ENCODE results near the gene ZG16B. TPM values are rescaled to one million over a fixed set of nuclear protein-coding genes. Genes with fewer than 3 reads are reported as not detected.

The ZG16B gene
- total RNA-seq, 1 donor from 2014 or later, result not detected

DNA sequence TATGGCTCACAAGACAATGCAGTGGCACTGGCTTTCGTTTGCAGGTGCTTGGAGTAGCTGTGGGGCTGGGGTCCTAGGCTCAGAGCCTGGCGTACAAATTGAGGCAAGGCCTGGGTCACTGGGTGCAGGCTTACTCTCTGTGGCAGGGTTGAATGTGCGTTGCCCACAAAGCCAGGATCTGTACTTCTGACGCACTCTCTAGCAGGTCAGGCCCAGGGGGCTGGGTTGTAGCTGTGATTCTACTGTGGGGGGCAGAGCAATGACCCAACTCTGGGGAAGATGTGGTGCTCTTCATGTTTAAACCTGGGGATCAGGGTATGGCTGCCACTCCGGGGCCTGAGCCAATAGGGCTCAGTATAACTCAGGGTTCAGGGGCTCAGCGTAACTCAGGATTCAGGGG is 19.5 kb upstream of the ZG16B start:
- Mint-ChIP-seq H3K27me3 (ENCODE audit: insufficient read depth, low read depth) (peaks cover 7% of the 10 kb centered on the region), H3K27ac (no peak overlapping the region), H3K36me3 (no peaks in the 10 kb centered on the region), H3K9me3 (peaks cover 12% of the 10 kb centered on the region), H3K4me3 (peak overlapping the region; percentile 43), H3K4me1 (peaks cover 3% of the 10 kb centered on the region)
- H3K79me2 ChIP-seq (ENCODE audit: low read depth), result no peaks in the 10 kb centered on the region
- no peak overlapping the region for H3K9ac ChIP-seq
- TF ChIP-seq EZH2phosphoT487 (IDR thresholded peaks at IDR 0.05), result no peak
- TF ChIP-seq, protein P1, sequence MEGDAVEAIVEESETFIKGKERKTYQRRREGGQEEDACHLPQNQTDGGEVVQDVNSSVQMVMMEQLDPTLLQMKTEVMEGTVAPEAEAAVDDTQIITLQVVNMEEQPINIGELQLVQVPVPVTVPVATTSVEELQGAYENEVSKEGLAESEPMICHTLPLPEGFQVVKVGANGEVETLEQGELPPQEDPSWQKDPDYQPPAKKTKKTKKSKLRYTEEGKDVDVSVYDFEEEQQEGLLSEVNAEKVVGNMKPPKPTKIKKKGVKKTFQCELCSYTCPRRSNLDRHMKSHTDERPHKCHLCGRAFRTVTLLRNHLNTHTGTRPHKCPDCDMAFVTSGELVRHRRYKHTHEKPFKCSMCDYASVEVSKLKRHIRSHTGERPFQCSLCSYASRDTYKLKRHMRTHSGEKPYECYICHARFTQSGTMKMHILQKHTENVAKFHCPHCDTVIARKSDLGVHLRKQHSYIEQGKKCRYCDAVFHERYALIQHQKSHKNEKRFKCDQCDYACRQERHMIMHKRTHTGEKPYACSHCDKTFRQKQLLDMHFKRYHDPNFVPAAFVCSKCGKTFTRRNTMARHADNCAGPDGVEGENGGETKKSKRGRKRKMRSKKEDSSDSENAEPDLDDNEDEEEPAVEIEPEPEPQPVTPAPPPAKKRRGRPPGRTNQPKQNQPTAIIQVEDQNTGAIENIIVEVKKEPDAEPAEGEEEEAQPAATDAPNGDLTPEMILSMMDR (IDR thresholded peaks at IDR 0.05), result no peak
- TF ChIP-seq EZH2 (IDR thresholded peaks at IDR 0.05), result no peak
- no peak overlapping the region for H3K27ac ChIP-seq
- DNase-seq (ENCODE audit: low spot score), result no peak
- H3K4me3 ChIP-seq, result no peak overlapping the region
- no peaks in the 10 kb centered on the region for H3K4me1 ChIP-seq
- no peaks in the 10 kb centered on the region for H4K20me1 ChIP-seq (ENCODE audit: low read depth)
- no peaks in the 10 kb centered on the region for H3F3A ChIP-seq (ENCODE audit: low read depth)
- H2AFZ ChIP-seq (replicated peaks), result no peak overlapping the region
- no peaks in the 10 kb centered on the region for H3K36me3 ChIP-seq
- no peaks in the 10 kb centered on the region for H3K27me3 ChIP-seq
- no peaks in the 10 kb centered on the region for H3K9me3 ChIP-seq (ENCODE audit: low read depth)
- no peak overlapping the region for H3K4me2 ChIP-seq

- H3K27ac Mint-ChIP-seq, result no peak overlapping the region
- H3K9me3 Mint-ChIP-seq, result peaks cover 6% of the 10 kb centered on the region
- H3K4me1 ChIP-seq, result no peaks in the 10 kb centered on the region
- no peaks in the 10 kb centered on the region for H3K79me2 ChIP-seq (ENCODE audit: low read depth)
- H3K27ac ChIP-seq, result no peak overlapping the region
- peaks cover 6% of the 10 kb centered on the region for H3K4me1 Mint-ChIP-seq
- no peaks in the 10 kb centered on the region for H4K20me1 ChIP-seq (ENCODE audit: low read depth)
- H3K36me3 Mint-ChIP-seq, result no peaks in the 10 kb centered on the region
- peaks cover 9% of the 10 kb centered on the region for H3K27me3 Mint-ChIP-seq (ENCODE audit: insufficient read depth, low read depth)
- no peaks in the 10 kb centered on the region for H3F3A ChIP-seq (ENCODE audit: low read depth)
- TF ChIP-seq EZH2 (IDR thresholded peaks at IDR 0.05) (no peak), EZH2phosphoT487 (IDR thresholded peaks at IDR 0.05) (no peak)
- TF ChIP-seq, protein P1 (IDR thresholded peaks at IDR 0.05), result no peak
- no peak overlapping the region for H3K4me3 ChIP-seq
- no peaks in the 10 kb centered on the region for H3K9me3 ChIP-seq (ENCODE audit: low read depth)
- no peaks in the 10 kb centered on the region for H3K36me3 ChIP-seq
- no peak for DNase-seq (ENCODE audit: low spot score)
- H3K27me3 ChIP-seq, result no peaks in the 10 kb centered on the region
- H2AFZ ChIP-seq (replicated peaks), result no peak overlapping the region
- no peak overlapping the region for H3K4me3 Mint-ChIP-seq
- H3K4me2 ChIP-seq, result no peak overlapping the region
- H3K9ac ChIP-seq, result no peak overlapping the region
Measured at GRCh38 chr16:2811703-2812471, 18.2 kb upstream of the ZG16B start.

DNA sequence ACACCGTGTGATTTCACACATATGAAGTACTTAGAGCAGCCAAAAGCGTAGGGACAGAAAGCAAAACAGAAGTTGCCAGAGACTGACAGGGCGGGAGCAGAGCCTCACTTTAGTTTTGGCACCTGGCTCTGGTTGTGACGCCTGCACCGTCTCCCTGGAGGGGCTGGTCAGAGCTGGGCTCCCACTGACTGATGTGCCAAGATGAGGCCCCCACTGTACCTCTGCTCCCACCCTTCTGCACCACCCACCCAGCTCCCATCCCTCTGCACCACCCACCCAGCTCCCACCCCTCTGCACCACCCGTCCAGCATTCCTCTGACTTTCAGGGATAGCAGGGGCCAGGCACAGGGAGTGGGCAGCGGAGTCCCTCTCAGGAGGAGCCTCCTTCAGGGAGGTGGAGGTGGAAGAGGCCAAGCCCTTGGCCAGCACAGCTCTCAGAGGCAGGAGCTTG is 16.3 kb upstream of the ZG16B start:
- Mint-ChIP-seq H3K4me3 (no peak overlapping the region), H3K27me3 (ENCODE audit: insufficient read depth, low read depth) (peaks cover 9% of the 10 kb centered on the region), H3K27ac (no peak overlapping the region), H3K36me3 (no peaks in the 10 kb centered on the region), H3K9me3 (peaks cover 2% of the 10 kb centered on the region), H3K4me1 (peaks cover 6% of the 10 kb centered on the region)
- Histone ChIP-seq H4K20me1 (ENCODE audit: low read depth) (no peaks in the 10 kb centered on the region), H3K4me3 (no peak overlapping the region), H3K79me2 (ENCODE audit: low read depth) (no peaks in the 10 kb centered on the region), H3K27me3 (no peaks in the 10 kb centered on the region), H2AFZ (replicated peaks) (no peak overlapping the region), H3F3A (ENCODE audit: low read depth) (no peaks in the 10 kb centered on the region), H3K4me1 (no peaks in the 10 kb centered on the region), H3K36me3 (no peaks in the 10 kb centered on the region), H3K9me3 (ENCODE audit: low read depth) (no peaks in the 10 kb centered on the region), H3K9ac (no peak overlapping the region), H3K27ac (no peak overlapping the region), H3K4me2 (no peak overlapping the region)
- TF ChIP-seq EZH2 (IDR thresholded peaks at IDR 0.05) (no peak), EZH2phosphoT487 (IDR thresholded peaks at IDR 0.05) (no peak)
- TF ChIP-seq, protein P1 (IDR thresholded peaks at IDR 0.05), result no peak
- no peak for DNase-seq (ENCODE audit: low spot score)
